ENCODE results near the gene HIVEP3.

The HIVEP3 gene

DNA sequence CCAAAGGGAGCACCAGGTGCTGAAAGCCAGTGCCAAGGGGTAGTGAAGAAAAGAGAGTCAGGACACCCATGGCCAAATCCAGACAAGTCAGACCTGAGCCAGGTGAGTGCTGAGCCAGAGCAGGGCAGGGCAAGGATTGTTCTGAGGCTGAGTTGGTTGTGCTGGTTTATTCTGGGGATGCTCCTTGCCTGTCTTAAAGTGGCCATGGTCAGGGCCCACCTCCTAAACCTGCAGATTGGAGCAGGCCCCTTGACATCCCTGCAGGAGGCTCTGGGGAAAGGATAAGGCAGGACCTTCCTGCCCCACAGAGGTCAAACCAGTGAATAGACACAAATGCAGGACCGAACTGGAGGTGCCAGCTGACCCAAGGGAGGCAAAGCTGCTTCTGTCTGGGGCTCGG lies 138.4 kb downstream of the HIVEP3 start:
- Histone ChIP-seq H3K4me1 (ENCODE audit: control insufficient read depth, insufficient read depth, low read length) (peaks cover 4% of the 10 kb centered on the region), H3K36me3 (ENCODE audit: control insufficient read depth, insufficient read depth, low read length) (no peaks in the 10 kb centered on the region), H3K27me3 (ENCODE audit: control insufficient read depth, insufficient read depth, low read length) (no peaks in the 10 kb centered on the region), H3K4me3 (ENCODE audit: low read length) (no peak overlapping the region), H3K9me3 (ENCODE audit: control insufficient read depth, low read length) (no peaks in the 10 kb centered on the region), H3K9ac (ENCODE audit: low read length) (no peak overlapping the region)

GRCh38 chr1:41779360-41779759 lies 139.4 kb downstream of the HIVEP3 start:
- H3K9ac ChIP-seq (ENCODE audit: low read length): no peak overlapping the region
- H3K9me3 ChIP-seq (ENCODE audit: control insufficient read depth, low read length): no peaks in the 10 kb centered on the region
- H3K4me1 ChIP-seq (ENCODE audit: control insufficient read depth, insufficient read depth, low read length): peaks cover 4% of the 10 kb centered on the region
- H3K36me3 ChIP-seq (ENCODE audit: control insufficient read depth, insufficient read depth, low read length): no peaks in the 10 kb centered on the region
- H3K4me3 ChIP-seq (ENCODE audit: low read length): no peak overlapping the region
- H3K27me3 ChIP-seq (ENCODE audit: control insufficient read depth, insufficient read depth, low read length): no peaks in the 10 kb centered on the region

DNA sequence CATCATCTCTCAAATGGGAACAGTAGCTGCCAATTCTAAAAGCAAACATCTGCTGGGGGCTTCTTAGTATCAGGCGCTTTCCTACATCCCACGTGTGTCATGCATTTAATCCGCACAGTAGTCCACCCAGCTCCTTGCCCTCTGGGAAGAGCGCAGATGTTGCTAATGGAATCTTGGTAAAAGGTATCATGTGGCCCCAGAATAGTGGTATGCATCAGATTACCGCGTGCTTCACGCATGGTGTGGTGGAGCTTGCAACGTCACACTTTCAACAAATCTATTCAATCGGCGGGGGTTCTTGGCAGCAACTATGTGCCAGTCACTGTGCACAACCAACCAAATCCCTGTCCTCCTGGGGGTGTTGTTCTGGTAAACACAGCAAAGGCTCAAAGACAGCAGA lies 141.0 kb downstream of the HIVEP3 start:
- H3K4me3 ChIP-seq (ENCODE audit: low read length): no peak overlapping the region
- no peaks in the 10 kb centered on the region for H3K36me3 ChIP-seq (ENCODE audit: control insufficient read depth, insufficient read depth, low read length)
- no peak overlapping the region for H3K9ac ChIP-seq (ENCODE audit: low read length)
- no peaks in the 10 kb centered on the region for H3K27me3 ChIP-seq (ENCODE audit: control insufficient read depth, insufficient read depth, low read length)
- H3K9me3 ChIP-seq (ENCODE audit: control insufficient read depth, low read length): no peaks in the 10 kb centered on the region
- peaks cover 9% of the 10 kb centered on the region for H3K4me1 ChIP-seq (ENCODE audit: control insufficient read depth, insufficient read depth, low read length)

DNA sequence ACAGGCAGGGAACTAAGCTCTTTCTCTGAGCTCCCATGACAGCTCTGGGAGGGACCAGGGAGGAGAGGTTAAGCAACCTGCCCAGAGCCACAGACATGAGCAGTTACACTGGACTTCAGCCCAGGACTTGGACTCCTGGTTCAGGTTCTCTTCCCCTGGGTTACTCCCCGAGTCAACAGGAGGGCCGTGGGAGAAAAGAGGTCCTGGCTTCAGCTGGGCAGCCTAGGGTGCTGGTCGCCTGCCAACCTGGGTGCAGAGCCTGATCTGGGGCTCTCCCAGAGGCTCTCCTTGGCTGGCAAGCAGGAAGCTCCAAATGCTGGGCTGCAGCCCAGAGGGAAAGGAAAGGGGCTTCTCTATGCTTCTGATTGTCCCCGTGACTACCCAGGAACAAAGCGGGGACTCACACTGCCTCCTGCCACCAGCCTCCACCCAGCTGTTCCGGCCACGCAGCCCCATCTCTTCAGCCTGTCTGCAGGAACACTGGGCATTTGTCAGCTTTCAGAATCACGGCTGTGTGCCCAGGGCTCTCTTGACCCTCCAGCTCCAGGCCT lies 141.8 kb downstream of the HIVEP3 start:
- H3K27me3 ChIP-seq (ENCODE audit: control insufficient read depth, insufficient read depth, low read length): no peaks in the 10 kb centered on the region
- H3K4me1 ChIP-seq (ENCODE audit: control insufficient read depth, insufficient read depth, low read length): peaks cover 9% of the 10 kb centered on the region
- H3K4me3 ChIP-seq (ENCODE audit: low read length): no peak overlapping the region
- H3K36me3 ChIP-seq (ENCODE audit: control insufficient read depth, insufficient read depth, low read length): no peaks in the 10 kb centered on the region
- no peaks in the 10 kb centered on the region for H3K9me3 ChIP-seq (ENCODE audit: control insufficient read depth, low read length)
- H3K9ac ChIP-seq (ENCODE audit: low read length): no peak overlapping the region

DNA sequence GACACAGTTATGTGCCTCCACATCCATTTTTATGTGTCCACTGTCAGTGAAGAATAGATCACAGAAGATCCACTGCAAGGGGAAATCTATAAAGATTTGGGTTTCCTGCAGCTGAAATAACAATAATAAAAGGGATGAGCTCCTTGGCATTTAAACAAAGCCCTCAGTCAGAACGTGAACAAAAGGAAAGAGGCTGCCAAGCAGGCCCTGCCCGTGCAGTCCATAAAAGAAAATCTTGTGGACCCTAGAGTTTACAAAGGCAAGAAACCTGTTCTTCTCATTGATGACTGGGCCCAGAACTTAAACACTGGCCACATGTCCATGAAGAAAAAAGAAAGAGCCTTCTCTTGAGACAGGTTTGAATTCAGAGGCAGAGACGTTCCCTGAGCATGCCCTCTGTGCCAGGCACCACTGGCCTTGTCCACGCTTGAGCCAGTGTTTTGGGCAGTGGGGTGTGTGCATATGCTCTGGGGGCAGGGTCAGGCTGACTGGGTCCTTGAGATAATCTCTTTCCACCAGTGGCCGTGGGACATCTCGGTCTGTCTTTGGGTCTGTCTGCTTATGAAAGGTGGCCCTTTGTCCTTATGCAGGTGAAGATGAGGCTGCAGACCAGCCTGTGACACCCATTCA lies 142.7 kb downstream of the HIVEP3 start:
- Histone ChIP-seq H3K4me3 (ENCODE audit: low read length) (no peak overlapping the region), H3K36me3 (ENCODE audit: control insufficient read depth, insufficient read depth, low read length) (no peaks in the 10 kb centered on the region), H3K4me1 (ENCODE audit: control insufficient read depth, insufficient read depth, low read length) (peaks cover 9% of the 10 kb centered on the region), H3K9me3 (ENCODE audit: control insufficient read depth, low read length) (no peaks in the 10 kb centered on the region), H3K27me3 (ENCODE audit: control insufficient read depth, insufficient read depth, low read length) (no peaks in the 10 kb centered on the region), H3K9ac (ENCODE audit: low read length) (no peak overlapping the region)

DNA sequence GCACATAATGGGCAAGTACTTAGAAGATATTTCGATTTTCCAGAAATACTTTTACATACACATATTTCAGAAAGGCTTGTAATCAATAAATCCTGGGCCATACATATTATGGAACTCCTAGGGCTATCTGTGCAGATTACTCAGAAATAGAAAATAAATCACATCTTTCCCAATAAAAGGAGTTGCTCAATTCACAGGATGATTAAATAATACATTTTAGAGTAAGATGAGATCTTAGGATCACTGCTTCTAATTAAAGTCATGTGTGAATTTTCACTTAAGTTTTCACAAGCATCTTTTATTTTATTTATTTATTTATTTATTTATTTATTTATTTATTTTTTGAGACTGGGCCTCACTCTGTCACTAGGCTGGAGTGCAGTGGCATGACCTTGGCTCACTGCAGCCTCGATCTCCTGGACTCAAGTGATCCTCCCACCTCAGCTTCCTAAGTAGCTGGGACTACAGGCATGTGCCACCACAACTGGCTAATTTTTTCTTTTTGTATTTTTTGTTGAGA lies 144.2 kb downstream of the HIVEP3 start:
- H3K4me1 ChIP-seq (ENCODE audit: control insufficient read depth, insufficient read depth, low read length): peaks cover 9% of the 10 kb centered on the region

DNA sequence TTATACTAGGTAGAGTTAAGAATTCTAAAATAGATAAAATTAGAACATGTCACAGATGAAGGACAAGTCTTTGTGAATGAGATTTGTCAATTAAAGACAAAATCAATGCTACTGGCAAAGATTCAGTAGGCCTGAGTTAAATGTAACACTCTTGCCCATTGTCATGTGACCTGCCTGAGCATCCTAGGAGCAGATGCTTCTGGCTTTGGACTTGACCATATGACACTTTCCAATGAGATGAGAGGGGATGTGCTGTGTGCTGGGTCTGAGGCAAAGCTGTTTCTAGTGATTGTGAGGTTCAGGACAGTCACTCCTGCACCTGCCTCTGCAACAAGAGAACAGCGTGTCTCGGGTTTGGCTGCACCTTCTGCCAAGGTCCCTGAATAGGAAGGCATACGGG lies 144.9 kb downstream of the HIVEP3 start:
- no peaks in the 10 kb centered on the region for H3K27me3 ChIP-seq (ENCODE audit: control insufficient read depth, insufficient read depth, low read length)

More for the DNA sequence above, 144.2 kb downstream of the HIVEP3 start:
- no peaks in the 10 kb centered on the region for H3K27me3 ChIP-seq (ENCODE audit: control insufficient read depth, insufficient read depth, low read length)
- H3K9ac ChIP-seq (ENCODE audit: low read length): no peak overlapping the region
- no peaks in the 10 kb centered on the region for H3K36me3 ChIP-seq (ENCODE audit: control insufficient read depth, insufficient read depth, low read length)
- no peaks in the 10 kb centered on the region for H3K9me3 ChIP-seq (ENCODE audit: control insufficient read depth, low read length)
- H3K4me3 ChIP-seq (ENCODE audit: low read length): no peak overlapping the region

DNA sequence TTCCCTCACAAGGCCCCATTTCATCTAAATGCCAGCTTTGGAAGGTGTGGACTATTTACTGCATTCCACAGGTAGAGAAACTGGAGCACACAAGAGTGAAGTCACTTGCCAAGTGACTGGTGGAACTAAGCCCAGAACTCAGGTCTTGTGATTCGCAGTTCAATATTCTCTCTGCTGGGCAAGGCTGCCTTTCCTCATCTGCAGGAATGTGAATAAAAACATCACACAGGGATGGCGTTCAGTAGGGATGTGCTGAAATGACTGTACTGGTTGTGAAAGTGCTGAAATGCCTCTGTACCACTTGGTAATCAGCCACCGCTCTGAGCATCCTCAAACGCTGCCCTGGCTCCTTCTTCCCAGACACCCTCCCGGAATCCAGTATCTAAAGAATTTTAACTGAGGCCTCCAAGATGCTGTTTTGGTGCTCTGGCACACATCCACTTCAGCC lies 145.6 kb downstream of the HIVEP3 start:
- Histone ChIP-seq H3K4me1 (ENCODE audit: control insufficient read depth, insufficient read depth, low read length) (peaks cover 9% of the 10 kb centered on the region), H3K27me3 (ENCODE audit: control insufficient read depth, insufficient read depth, low read length) (no peaks in the 10 kb centered on the region), H3K9ac (ENCODE audit: low read length) (no peak overlapping the region), H3K9me3 (ENCODE audit: control insufficient read depth, low read length) (no peaks in the 10 kb centered on the region), H3K4me3 (ENCODE audit: low read length) (no peak overlapping the region), H3K36me3 (ENCODE audit: control insufficient read depth, insufficient read depth, low read length) (no peaks in the 10 kb centered on the region)

More for the DNA sequence above, 144.9 kb downstream of the HIVEP3 start:
- Histone ChIP-seq H3K36me3 (ENCODE audit: control insufficient read depth, insufficient read depth, low read length) (no peaks in the 10 kb centered on the region), H3K4me1 (ENCODE audit: control insufficient read depth, insufficient read depth, low read length) (peaks cover 9% of the 10 kb centered on the region), H3K9ac (ENCODE audit: low read length) (no peak overlapping the region), H3K9me3 (ENCODE audit: control insufficient read depth, low read length) (no peaks in the 10 kb centered on the region), H3K4me3 (ENCODE audit: low read length) (no peak overlapping the region)

GRCh38 chr1:41769068-41769467 lies 149.7 kb downstream of the HIVEP3 start:
- Histone ChIP-seq H3K36me3 (ENCODE audit: control insufficient read depth, insufficient read depth, low read length) (no peaks in the 10 kb centered on the region), H3K4me3 (ENCODE audit: low read length) (no peak overlapping the region), H3K9me3 (ENCODE audit: control insufficient read depth, low read length) (no peaks in the 10 kb centered on the region), H3K4me1 (ENCODE audit: control insufficient read depth, insufficient read depth, low read length) (peaks cover 5% of the 10 kb centered on the region), H3K9ac (ENCODE audit: low read length) (no peak overlapping the region), H3K27me3 (ENCODE audit: control insufficient read depth, insufficient read depth, low read length) (no peaks in the 10 kb centered on the region)

DNA sequence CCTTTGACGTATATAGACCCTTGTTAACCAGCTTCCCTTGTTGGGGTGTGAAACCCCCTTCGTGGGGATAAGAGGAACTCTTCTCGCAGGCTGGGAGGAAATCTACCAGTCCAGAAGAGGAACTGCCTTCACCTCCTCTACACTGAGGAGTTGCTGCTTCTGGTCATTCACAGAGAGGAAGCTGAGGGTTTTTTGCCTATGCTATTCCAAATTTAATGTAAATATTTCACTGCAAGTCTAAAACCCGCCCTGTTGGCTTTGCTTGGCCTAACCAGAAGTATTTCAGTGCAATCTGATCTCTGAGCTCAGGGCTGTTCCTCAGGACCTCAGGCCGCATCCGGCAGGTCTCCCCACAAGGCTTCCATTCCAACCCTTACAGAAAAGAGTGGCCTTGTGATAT lies 150.1 kb downstream of the HIVEP3 start:
- no peaks in the 10 kb centered on the region for H3K27me3 ChIP-seq (ENCODE audit: control insufficient read depth, insufficient read depth, low read length)
- no peaks in the 10 kb centered on the region for H3K36me3 ChIP-seq (ENCODE audit: control insufficient read depth, insufficient read depth, low read length)
- H3K9me3 ChIP-seq (ENCODE audit: control insufficient read depth, low read length): no peaks in the 10 kb centered on the region
- H3K9ac ChIP-seq (ENCODE audit: low read length): no peak overlapping the region
- no peak overlapping the region for H3K4me3 ChIP-seq (ENCODE audit: low read length)
- H3K4me1 ChIP-seq (ENCODE audit: control insufficient read depth, insufficient read depth, low read length): peaks cover 4% of the 10 kb centered on the region

DNA sequence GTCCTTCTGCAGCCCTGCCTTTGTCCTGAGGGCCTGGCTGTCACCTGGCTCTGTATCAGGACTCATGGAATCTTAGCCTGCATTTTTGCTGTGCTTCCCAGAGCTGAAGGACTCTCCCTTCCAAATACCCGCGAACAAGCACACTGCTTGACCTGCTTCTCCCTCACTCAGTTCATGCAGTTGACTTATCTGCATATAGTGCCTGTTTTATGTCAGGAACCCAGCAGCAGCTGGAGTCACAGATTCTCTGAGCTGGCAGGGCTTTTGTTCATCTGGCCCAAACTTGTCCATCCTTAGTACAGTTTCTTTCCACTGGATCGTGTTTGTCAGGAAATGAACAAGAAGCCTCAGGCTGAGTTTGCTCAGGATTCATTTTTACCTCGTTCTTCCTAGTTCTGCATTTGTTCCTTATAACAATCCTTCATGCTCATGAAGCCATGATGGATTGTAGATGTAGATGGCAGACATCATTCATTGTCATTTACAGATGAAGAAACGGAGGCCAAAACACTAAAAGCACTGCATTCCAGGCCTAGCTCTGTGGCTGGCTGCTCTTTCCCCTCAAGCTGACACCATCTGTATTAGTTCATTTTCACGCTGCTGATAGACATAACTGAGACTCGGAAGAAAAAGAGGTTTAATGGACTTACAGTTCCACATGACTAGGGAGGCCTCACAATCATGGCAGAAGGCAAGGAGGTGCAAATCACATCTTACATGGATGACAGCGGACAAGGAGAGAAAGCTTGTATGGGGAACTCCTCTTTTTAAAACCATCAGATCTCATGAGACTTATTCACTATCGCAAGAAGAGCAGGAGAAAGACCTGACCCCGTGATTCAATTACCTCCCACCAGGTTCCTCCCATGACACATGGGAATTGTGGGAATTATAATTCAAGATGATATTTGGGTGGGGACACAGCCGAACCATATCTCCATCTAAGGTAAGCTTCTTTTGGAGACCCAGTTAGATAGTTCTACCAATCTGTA lies 150.9 kb downstream of the HIVEP3 start:
- H3K9ac ChIP-seq (ENCODE audit: low read length): no peak overlapping the region
- no peaks in the 10 kb centered on the region for H3K4me1 ChIP-seq (ENCODE audit: control insufficient read depth, insufficient read depth, low read length)
- H3K36me3 ChIP-seq (ENCODE audit: control insufficient read depth, insufficient read depth, low read length): no peaks in the 10 kb centered on the region
- no peaks in the 10 kb centered on the region for H3K27me3 ChIP-seq (ENCODE audit: control insufficient read depth, insufficient read depth, low read length)
- H3K9me3 ChIP-seq (ENCODE audit: control insufficient read depth, low read length): no peaks in the 10 kb centered on the region
- no peak overlapping the region for H3K4me3 ChIP-seq (ENCODE audit: low read length)

DNA sequence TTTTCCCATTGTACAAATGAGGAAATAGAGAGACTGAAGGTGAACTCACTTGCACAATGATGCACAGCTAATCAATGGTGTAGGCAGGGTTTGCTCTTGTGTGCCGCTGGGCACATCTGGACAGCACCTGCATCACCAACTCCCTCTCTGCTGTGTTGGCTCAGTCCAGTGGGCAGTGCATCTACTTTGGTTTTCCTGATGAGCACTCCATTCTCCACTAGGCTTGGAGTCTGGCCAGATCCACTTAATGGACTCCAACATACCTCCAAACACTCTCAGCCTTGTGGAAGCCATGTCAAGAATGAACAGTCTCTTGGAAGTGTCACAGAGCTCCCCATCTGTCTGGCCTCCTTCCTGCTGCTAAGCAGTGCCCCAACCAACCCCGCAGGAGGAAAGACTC lies 152.2 kb downstream of the HIVEP3 start:
- Histone ChIP-seq H3K36me3 (ENCODE audit: control insufficient read depth, insufficient read depth, low read length) (no peaks in the 10 kb centered on the region), H3K4me3 (ENCODE audit: low read length) (no peak overlapping the region), H3K4me1 (ENCODE audit: control insufficient read depth, insufficient read depth, low read length) (no peaks in the 10 kb centered on the region)

More for the DNA sequence above, 152.2 kb downstream of the HIVEP3 start:
- no peak overlapping the region for H3K9ac ChIP-seq (ENCODE audit: low read length)
- H3K27me3 ChIP-seq (ENCODE audit: control insufficient read depth, insufficient read depth, low read length): no peaks in the 10 kb centered on the region
- no peaks in the 10 kb centered on the region for H3K9me3 ChIP-seq (ENCODE audit: control insufficient read depth, low read length)

All from mucosa of stomach (tissue), 1 donor.